ENCODE data around the gene PIP5K1B.

PIP5K1B gene

DNA sequence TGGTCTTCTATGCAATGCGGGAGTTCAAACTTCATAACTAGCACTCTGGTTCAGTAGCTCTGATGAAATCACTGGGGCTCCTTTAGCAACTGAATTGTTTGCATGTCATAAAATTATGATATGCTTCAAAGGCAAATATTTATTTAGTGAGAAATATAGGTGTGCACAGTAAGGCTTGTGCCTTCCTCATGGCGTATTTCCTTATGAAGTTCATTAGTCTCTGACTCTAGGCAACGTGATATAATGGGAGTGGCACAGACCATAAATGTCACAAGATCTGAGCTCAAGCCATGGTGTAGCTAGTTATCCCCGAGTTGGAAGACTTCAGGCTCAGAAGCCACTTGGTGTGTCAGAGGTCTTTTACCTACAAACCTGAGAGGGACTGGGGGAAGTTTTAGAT, 35.5 kb downstream of the PIP5K1B start:
- DNase-seq (ENCODE audit: low spot score) = no peak

DNA sequence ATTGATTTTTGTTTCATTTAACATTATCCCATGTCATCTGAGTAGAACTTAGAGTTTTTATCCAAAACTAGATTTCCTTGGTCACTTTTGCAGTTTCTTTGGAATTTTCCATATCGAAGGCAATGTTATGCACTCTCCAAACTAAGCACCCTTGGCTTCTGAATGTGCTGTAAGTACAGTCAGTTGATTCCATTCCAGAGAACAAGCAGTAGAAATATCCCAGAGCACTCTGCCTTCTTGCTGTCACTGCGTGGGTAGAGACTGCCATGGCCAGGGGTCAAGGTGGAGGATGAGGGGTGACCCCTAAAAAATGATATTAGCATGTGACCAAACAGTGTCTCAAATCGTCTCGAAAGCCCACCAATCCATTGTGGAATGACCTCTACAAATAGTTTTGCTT, 36.2 kb downstream of the PIP5K1B start:
- no peak for DNase-seq (ENCODE audit: low spot score)

DNA sequence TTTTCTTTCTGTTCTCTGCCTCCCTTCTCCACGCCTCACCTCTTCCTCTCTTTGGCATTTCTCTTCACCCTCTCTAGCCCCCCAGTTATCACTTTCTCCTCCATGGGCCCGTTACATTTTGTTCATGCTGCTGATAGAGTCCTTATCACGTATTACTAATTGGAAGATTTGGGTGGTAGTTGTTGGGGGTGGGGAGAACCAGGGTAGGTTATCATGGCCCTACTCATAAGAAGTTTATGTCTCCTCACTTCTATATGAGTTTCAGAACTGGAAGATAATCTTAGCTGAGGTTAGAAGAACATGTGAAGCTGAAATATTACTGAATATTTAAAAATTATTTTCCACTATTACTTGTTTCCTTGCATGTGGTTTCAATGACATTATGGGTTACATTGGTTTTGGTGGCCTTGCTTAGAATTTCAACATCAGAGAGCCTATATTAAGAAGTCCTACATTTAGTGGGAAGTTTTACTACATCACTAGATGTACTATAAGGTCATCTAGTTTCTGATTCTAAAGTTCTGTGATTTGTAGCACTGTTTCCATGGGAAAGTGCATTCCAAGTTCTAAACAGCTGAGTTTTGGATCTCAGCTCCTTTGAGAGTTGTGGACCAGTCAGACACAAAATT, 36.8 kb downstream of the PIP5K1B start:
- DNase-seq (ENCODE audit: low spot score) = no peak

GRCh38 chr9:68742333-68742730, 37.3 kb downstream of the PIP5K1B start:
- DNase-seq (ENCODE audit: low spot score) = no peak

GRCh38 chr9:68744426-68744825, 39.4 kb downstream of the PIP5K1B start:
- DNase-seq (ENCODE audit: low spot score) = no peak

DNA sequence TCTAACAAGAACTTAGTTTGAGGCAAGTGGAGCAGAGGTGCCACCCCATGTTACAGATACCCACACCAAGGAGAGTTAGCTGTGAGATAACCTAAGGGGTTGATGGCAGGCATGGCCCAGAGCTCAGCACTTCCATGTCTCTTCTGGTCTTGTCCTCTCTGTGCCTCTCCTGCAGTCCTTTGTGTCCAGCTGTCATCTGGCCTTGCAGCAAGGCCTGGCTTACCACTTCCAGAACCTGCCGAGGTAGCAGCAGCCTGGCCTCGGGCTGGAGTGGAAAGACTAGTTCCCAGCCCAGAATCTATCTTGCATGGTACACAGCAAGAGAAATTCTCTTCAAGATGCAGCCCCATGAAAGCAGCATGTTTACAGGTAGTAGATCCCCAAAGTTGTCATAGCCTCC, 41.5 kb downstream of the PIP5K1B start:
- DNase-seq (ENCODE audit: low spot score) = no peak

- DNase-seq (ENCODE audit: low spot score) = no peak
Observed at GRCh38 chr9:68747043-68747533, 42.0 kb downstream of the PIP5K1B start.

DNA sequence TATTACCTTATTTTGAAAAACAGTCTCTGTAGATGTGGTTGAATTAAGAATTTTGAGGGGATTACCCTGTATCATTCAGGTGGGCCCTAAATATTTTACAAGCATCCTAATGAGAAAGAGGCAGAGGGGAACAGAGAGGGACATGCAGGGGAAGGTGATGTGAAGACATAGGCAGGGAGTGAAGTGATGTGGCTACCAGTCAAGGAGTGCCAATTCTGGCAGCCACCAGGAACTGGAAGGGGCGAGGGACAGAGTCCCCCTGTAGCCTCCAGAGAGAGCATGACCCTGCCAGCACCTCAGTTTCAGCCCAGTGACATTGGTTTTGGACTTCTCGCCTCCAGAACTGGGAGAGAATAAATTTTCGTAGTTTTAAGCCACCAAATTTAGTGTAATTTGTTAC, 44.1 kb downstream of the PIP5K1B start:
- no peak for DNase-seq (ENCODE audit: low spot score)

DNA sequence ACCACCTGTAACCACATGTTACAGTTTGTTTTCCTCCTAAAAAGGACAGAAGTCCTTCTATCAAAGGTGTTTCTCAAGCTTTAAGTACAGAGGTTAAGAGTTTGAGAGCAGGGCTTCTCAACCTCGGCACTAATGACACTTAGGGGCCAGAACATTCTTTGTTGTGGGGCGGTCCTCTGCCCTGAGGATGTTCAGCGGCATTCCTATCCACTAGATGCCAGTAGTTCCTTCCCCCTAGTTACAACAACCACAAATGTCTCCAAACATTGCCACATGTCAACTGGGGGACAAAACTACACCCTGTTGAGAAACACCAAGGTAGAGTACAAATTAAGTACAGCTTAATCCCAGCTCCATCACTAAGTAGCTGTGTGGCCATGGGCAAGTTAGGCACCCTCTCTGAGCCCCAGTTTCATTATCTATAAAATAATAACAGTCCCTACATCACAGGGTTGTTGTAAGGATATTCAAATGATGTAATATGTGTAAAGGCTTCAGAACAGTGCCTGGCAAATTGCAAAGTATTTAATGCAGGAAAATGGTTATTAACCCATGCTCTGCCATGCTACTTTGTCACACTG, 44.6 kb downstream of the PIP5K1B start:
- no peak for DNase-seq (ENCODE audit: low spot score)

DNA sequence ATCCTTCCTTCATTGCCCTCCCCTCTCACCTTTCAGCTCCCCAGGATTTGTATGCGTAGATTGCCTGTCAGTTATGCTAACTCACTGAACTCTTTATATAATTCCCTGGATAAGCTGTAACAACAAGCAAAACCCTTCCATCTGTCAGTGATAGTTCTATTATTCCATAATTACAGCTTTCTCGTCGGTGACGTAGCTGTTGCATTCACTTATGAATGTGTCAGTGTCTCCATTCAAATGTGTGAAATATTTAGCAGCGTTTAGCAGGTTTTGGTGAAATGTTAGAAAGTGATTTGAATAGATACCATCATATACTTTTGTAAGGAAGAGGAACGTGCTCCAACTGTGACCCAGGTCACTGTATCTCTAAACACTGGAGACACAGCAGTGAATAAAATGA, 45.2 kb downstream of the PIP5K1B start:
- DNase-seq (ENCODE audit: low spot score) = no peak

- no peak for DNase-seq (ENCODE audit: low spot score)
Observed at GRCh38 chr9:68750786-68751185, 45.7 kb downstream of the PIP5K1B start.

DNA sequence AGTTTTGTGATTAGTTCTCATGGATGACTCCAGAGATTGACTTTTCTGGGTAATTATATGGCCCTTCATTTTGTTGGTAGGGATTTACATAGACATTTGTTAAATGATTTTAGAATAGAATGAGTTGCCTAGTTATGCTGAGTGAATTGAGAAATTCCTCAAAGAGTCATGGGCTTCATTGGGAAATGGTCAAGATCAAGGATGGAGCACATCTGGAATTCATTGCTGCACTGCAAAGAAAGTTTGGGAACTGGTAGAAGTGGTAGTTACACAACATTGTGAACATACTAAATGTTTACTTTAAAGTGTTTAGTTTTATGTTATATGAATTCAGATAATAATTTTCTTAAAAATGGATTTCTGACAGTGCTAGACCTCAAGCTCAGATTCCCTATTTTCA, 46.5 kb downstream of the PIP5K1B start:
- DNase-seq (ENCODE audit: low spot score) = no peak

DNA sequence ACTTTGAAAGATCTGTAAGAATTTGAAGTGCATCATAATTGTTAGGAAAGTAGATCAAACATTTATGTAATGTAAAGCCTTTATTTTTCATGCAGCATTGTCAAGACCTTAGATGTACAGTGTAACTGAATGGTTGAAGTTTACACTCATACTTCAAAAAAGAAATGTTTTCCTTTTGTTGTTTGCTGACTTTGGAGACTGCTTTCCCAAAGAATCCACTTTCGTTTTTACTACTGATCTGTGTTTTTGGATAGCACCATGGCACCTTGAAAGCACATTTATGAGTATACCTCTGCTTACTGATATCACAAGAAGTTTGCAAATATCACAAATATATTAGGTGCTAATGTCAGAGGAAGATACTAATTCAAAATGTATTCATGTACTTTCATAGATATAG, 50.0 kb downstream of the PIP5K1B start:
- no peak for DNase-seq (ENCODE audit: low spot score)

DNA sequence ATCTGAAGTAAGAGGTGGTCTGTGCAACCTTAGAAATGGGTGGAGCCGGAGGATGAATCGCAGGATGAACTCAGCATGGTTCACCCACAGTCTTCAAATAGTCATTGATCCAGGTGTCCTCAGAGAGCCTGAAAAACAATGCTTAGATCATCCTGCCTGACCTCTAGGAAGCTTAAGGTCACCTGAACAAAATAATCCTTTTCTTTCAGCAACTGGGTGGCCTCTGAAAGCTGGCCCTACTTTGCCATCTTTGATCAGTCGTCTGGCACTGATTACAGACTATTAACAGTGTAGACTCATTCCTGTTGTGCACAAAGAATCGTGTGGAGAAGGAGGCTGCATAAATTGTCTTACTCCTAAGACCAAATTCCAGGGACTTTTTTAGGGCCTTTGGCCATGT, 50.7 kb downstream of the PIP5K1B start:
- no peak for DNase-seq (ENCODE audit: low spot score)

GRCh38 chr9:68759981-68760673, 55.1 kb downstream of the PIP5K1B start:
- no peak for DNase-seq (ENCODE audit: low spot score)

DNA sequence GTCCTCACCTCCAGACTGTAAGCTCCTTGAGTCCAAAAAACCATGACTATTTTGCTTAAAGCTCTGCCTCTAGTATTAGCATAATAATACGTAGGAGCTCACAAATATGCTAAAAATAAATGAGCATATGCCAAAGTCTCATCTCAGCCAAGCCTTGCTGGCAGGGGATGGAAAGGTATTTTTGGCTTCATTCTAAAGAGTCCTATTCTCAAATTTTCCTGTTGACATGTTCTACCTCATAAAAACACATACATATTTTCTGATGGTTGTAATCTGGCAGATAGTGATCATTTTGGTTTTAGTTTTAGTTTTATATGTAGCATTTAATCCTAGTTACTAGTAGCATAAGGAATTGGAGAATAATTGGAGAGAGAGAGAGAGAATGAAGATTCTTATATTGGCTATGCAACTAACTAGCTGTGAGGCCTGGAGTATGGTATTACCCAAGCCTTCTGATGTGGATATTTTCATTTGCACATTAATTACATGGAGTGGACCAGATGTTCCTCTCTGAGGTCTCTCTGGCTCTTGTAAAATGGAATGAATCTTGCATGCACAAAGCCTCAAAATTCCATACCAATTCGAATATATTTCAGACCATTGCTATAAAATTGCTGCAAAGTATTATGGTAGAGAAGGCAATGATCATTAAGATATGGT, 55.8 kb downstream of the PIP5K1B start:
- peak; percentile 93 for DNase-seq (ENCODE audit: low spot score)

- no peak for DNase-seq (ENCODE audit: low spot score)
Observed at GRCh38 chr9:68762570-68762969, 57.5 kb downstream of the PIP5K1B start.

DNA sequence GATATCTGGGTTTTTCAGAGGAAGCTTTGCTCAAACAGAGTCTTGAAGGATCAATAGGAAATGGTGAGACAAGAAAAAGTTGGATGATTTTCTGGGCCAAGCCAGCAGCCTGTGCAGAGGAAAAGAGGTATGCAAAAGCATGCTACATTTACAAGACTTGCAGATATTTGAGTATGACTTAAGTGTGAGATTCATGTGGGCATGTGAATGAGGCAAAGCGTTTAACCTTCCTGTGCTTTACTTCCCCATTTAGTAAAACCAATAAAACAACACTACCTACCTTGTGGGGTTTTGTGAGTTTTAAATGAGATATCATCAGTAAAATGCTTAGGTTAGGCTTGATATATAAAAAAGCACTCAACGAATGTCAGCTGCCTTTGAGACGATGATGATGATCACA, 58.1 kb downstream of the PIP5K1B start:
- DNase-seq (ENCODE audit: low spot score) = no peak

- DNase-seq (ENCODE audit: low spot score) = no peak
Observed at GRCh38 chr9:68768619-68769018, 63.6 kb downstream of the PIP5K1B start.

DNA sequence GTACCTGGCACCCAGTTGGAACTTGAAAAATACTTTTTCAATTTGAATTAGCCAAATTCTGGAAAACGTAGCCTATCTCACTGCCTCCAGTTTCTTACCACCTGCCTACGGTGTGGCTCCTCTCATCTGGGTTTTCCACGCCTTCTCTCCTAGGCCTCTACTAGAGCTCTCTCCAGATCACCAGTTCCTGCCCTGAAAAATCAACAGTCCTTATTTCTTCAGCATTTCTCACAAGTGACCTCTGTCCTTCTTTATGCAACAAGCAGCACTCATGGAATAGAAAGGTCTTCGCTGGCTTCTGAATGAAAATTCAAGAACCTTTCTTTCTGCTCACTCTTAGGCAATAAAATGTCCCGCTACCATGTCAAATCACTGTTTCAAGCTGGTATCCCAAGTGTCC, 64.8 kb downstream of the PIP5K1B start:
- DNase-seq (ENCODE audit: low spot score) = no peak

DNA sequence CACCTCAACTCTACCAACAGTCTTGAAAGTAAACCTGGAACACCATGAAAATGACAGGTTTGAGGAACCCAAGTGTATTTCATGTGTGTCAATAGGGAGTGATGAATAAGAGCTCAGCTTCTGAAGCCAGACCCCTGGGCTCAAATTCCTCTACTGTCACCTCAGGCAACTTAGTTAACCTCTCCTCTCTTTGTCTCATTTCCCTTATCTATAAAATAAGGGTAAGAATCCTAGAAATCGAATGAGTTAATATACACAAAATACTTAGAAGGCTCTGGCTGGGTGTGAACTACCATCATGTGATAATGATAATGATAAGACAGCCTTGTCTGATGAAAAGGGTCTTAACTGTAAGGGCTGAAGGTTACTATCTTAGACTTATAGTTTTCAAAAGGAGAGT, 66.3 kb downstream of the PIP5K1B start:
- DNase-seq (ENCODE audit: low spot score) = no peak

DNA sequence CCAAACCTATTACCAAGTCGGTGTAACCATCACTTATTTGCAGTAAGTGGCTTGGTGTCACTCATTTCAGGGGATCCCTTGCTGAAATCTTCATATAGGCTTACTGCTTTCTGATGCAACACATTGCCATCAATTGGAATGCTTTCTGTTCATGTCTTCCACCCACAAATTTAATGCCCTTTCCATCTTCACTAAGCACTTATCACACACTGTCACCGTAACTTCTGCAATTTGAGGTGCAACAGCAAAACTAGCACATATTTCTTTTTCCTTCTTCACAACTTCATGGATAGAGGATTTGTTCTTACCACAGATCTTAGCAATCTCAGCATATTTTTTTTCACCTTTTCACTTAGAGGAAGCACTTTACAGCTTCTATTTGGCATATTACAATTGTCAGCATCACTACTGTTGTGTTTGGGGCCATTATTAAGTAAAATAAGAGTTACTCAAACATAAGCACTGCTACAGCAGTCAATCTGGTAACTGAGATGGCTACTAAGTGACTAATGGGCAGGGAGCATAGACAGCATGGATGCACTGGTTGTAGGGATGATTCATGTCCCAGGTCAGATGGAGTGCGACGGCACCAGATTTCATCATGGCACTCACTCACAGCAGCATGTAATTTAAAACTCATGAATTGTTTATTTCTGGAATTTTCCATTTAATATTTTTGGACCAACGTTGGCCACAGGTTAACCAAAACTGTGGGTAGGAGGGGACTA, 70.1 kb downstream of the PIP5K1B start:
- DNase-seq (ENCODE audit: low spot score) = no peak
